ENCODE data around the gene SOCS3.
"Not testable (repeated sequence)": the region's sequence is repeated elsewhere in the genome, so short reads cannot be mapped to it uniquely, and the experiment has no call there.

Gene SOCS3

DNA sequence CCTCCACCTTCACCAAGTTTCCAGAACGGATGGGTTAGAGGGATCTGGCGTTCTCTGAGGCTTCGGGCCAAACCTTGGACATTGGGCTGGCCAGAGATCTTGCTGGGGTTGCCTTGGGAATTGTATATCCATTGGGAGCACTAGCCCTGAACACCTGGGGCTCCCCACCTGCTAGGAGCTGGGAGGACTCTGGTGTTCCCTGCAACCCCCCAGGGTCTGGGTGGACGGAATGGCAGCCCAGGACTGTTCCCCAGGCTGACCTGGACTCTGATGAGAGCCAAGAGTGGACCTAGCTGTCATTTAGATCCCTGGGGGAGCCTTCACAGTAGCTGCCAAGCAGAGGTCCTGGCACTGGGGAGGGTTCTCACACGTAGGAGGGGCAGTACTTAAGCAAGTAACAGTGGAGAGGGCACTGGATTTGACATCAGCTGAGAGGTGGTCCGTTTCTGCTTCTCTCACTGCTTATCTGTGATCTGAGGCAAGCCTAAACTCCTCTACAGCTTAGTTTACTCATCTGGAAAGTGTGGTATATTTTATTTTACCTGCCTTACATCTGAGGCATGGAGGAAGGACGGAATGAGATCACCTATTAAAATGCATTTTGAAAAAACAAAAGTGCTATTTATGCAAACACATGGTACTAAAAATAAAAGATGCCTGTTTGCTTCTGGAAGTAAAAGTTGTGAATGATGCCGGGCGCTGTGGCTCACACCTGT is 11.7 kb downstream of the SOCS3 start:
- DNase-seq = no peak

- DNase-seq = no peak
Observed at GRCh38 chr17:78347453-78347852, 12.4 kb downstream of the SOCS3 start.

DNA sequence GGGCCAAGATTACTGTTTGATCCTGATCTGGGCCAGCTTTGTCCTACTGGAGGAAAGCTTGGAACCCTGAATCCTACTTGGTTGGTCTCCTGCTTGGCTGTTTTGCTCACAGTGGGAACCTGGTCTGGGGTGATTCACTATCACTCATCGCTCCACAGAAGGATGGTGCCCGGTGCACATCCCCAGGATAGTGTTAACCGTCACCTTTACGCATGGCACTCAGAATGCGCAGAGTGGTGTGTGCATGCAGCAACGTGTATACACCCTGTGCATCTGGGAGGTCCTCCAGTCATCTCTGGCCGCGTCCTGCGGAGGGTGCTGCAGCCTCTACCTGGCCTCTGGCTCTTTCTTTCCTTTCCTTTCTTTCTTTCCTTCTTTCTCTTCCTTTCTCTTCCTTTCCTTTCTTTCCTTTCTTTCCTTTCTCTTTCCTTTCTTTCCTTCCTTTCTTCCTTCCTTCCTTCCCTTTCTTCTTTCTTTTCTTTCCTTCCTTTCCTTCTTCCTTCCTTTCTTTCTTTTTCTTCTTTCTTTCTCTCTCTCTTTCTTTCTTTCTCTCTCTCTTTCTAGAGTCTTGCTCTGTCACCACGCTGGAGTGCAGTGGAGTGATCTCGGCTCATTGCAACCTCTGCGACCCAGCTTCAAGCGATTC is 13.1 kb downstream of the SOCS3 start:
- no peak for DNase-seq

- no peak for DNase-seq
Observed at GRCh38 chr17:78345791-78346494, 13.9 kb downstream of the SOCS3 start.

- DNase-seq = no peak
Observed at GRCh38 chr17:78345172-78345571, 14.7 kb downstream of the SOCS3 start.

GRCh38 chr17:78344666-78345065 is 15.2 kb downstream of the SOCS3 start:
- DNase-seq = no peak

GRCh38 chr17:78343543-78344201 is 16.2 kb downstream of the SOCS3 start:
- peak; percentile 55 to 79 for DNase-seq

DNA sequence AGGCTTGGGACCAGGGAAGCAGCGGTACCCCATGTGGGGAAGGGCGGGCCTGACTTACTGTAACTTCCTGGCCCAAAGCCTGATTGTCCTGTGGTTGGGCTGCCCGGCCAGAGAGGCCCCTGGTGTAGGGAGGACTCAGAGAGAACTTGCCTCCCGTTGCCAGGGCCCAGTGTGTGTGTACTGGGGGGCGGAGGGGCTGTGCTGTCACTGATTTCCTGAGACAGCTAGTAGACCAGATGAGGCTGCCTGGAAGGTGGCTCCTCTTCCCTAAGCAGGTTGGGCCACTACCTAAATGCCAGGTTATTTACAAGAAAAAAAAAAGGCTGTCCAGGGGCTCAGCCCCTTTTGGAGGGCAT is 16.7 kb downstream of the SOCS3 start:
- no peak for DNase-seq

- DNase-seq = no peak
Observed at GRCh38 chr17:78342449-78343186, 17.3 kb downstream of the SOCS3 start.

DNA sequence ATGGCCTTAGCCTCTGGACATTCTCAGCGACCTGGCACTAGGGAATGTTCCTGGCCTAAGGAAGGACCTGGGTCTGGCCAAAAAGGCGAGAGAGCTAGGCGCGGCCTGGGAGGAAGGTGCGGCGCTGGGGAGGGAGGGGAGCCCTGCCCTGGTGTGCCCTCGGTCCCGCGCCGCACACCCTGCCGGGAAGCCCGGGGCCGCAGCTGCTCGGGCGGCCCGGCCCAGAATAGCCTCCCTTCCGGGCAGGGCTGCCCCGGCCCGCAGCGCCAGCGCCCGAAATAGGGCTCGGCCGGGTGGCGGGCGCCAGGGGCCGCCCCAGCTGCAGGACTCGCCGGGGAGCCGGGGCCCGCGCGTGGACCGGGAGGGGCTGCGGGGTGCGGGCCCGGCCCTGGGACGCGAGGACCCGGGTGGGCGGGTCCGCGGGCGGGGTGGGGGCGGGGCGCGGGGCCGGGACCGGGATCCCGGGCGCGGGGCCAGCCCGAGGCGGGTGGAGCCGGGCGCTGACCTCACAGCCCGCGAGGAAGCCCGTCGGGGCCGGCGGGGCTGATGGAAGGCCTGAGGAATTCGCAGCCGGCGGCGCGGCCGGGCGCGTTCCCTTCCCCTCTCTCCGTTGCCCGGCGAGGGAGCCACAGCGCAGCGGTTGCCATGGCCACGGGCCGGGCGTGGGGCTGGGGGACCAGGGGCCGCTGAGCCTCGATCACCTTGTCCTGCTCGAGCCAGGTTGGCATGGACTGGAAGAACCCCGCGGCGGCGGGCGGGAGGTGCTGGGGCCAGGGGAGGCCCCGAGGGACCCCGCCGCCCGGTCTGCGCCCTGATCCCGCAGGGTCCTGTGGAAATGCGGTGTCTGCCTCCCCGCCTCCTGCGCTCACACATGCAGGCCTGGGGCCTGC is 18.1 kb downstream of the SOCS3 start:
- peak in 1 of 2 experiments; percentile 21 for DNase-seq

GRCh38 chr17:78340183-78340955 is 19.5 kb downstream of the SOCS3 start:
- no peak for DNase-seq

- DNase-seq = no peak
Observed at GRCh38 chr17:78338486-78339259, 21.2 kb downstream of the SOCS3 start.

DNA sequence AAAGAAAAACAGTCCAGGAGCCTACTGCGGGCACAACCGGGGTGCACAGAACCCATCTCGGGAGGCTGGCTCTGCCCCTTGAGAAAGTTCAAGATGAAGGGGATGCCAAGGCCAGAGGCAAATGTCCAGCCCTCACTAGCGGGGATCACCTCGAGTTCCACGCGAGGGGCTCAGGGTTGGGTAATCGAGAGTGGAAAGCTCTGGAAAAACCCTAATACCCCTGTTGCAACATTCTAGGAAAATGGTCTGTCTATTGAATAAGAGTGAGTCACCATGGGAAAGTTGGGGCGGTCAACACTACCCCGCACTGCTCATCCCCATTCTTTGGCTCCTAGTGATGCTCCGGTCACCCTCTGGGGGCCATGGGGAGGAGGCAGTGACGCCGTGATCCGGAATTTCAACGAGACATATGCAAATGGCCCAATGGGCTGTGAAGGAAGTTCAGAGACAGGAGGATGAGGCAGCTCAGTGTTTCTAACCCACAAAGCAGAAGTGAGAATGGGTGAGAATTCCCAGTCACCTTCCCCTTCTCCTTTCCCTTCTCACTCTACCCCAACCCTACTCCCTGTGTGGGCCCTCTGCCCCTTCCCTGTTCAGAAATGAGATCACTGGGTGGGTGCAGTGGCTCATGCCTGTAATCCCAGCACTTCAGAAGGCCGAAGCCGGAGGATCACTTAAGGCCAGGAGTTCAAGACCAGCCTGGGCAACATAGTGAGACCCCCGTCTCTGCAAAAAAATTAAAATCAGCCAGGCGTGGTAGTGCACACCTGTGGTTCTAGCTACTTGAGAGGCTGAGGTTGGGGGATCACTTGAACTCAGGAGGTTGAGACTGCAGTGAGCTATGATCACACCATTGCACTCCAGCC is 22.4 kb downstream of the SOCS3 start:
- DNase-seq = no peak

DNA sequence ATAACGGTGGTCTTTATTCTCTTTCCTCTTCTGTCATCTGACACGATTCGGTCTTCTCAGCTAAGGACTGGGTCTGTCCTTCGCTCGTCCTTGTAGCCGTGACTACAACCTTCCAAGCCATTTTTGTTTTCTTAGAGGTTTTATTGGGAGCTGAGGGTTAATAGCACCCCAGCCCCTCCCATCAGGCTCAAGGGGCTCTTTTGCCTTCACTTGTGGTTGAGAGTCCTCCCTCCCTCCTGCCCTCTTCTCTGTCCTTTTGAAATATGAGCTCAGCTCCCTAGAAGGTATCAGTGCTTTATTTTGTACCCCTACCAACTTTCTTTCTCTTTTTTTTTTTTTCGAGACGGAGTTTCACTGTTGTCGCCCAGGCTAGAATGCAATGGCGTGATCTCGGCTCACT is 24.7 kb downstream of the SOCS3 start:
- DNase-seq = no peak

- no peak for DNase-seq
Observed at GRCh38 chr17:78332991-78333390, 26.9 kb downstream of the SOCS3 start.

- DNase-seq = not testable (repeated sequence)
Observed at GRCh38 chr17:78331355-78331754, 28.5 kb downstream of the SOCS3 start.

- DNase-seq = no peak
Observed at GRCh38 chr17:78330570-78331224, 29.2 kb downstream of the SOCS3 start.

GRCh38 chr17:78329263-78330059 is 30.4 kb downstream of the SOCS3 start:
- no peak for DNase-seq
